SK-N-SH (cell line): Measurements from ENCODE around the gene IL31RA. TPM values are rescaled to one million over a fixed set of nuclear protein-coding genes. Genes with fewer than 3 reads are reported as not detected.

Experiments used
- CTCF ChIA-PET: fragments of 300-600, 350-600 bp; formaldehyde crosslinking; extraction: SDS; loops from one replicate; lab custom pipeline; 2021; lab: Yijun Ruan, JAX
- POLR2A ChIA-PET: fragments of 350-600 bp; sonication (Branson Sonifier 250); formaldehyde crosslinking; extraction: SDS; loops from one replicate; lab custom pipeline; 2020; ENCODE audit warnings: antibody characterized with exemption, inconsistent platforms; lab: Yijun Ruan, JAX
- DNase-seq: peaks from one replicate; pipeline ENCODE4 v3.0.0; 2012
- H2AFZ ChIP-seq: fragments of 200-600 bp; sonication (generic); 2 replicates; pipeline ENCODE4 v1.8.1; 2016; ENCODE audit warnings: antibody characterized with exemption, mild to moderate bottlenecking, low read depth
- H3F3A ChIP-seq: fragments of 200-600 bp; sonication (generic); replicated peaks from 2 replicates; pipeline ENCODE3; 2016; ENCODE audit warnings: antibody characterized with exemption, mild to moderate bottlenecking; ENCODE audit not compliant: insufficient read depth
- H3K27ac ChIP-seq, 2 experiments: fragments of 200-500 bp in 1 of 2; fragments of 200-600 bp in 1 of 2; sonication (Bioruptor generic) in 1 of 2; sonication (generic), shearing (Covaris generic) in 1 of 2; 2 replicates each; pipeline versions ENCODE4 v1.5.1 to v1.6.1; 2014 to 2016; ENCODE audit warnings: low read depth in 2 of 2, inconsistent platforms in 1 of 2, low read length in 1 of 2, mild to moderate bottlenecking in 1 of 2, mixed read lengths in 1 of 2
- H3K27me3 ChIP-seq: fragments of 200-600 bp; sonication (generic), shearing (Covaris generic); 2 replicates; pipeline ENCODE4 v1.6.1; 2016; ENCODE audit warnings: mixed run types; ENCODE audit not compliant: insufficient read depth
- H3K36me3 ChIP-seq, 2 experiments: fragments of 200-500 bp in 1 of 2; fragments of 200-600 bp in 1 of 2; sonication (Bioruptor generic) in 1 of 2; sonication (generic) in 1 of 2; replicated peaks in 1 of 2; 2 replicates each; pipeline versions ENCODE3 to v1.5.1; 2014 to 2016; ENCODE audit warnings: low read length in 1 of 2, mild to moderate bottlenecking in 1 of 2; ENCODE audit not compliant: insufficient read depth in 2 of 2, control insufficient read depth in 1 of 2
- H3K4me1 ChIP-seq, 2 experiments: fragments of 200-500 bp in 1 of 2; fragments of 200-600 bp in 1 of 2; sonication (Bioruptor generic) in 1 of 2; sonication (generic), shearing (Covaris generic) in 1 of 2; 2 replicates each; pipeline versions ENCODE4 v1.5.1 to v1.6.1; 2014 to 2016; ENCODE audit warnings: low read depth in 1 of 2, low read length in 1 of 2, mixed run types in 1 of 2; ENCODE audit not compliant: insufficient read depth in 2 of 2, control insufficient read depth in 1 of 2
- H3K4me2 ChIP-seq: fragments of 200-600 bp; sonication (generic), shearing (Covaris generic); 2 replicates; pipeline ENCODE4 v1.6.1; 2017; ENCODE audit warnings: mixed run types
- H3K4me3 ChIP-seq, 2 experiments: fragments of 200-500 bp in 1 of 2; fragments of 200-600 bp in 1 of 2; sonication (Bioruptor generic) in 1 of 2; sonication (generic), shearing (Covaris generic) in 1 of 2; 2 replicates each; pipeline versions ENCODE4 v1.5.1 to v1.8.1; 2014 to 2016; ENCODE audit warnings: low read depth in 2 of 2, inconsistent platforms in 1 of 2, low read length in 1 of 2, mild to moderate bottlenecking in 1 of 2, mixed read lengths in 1 of 2, moderate library complexity in 1 of 2
- H3K79me2 ChIP-seq: fragments of 200-600 bp; sonication (generic); 2 replicates; pipeline ENCODE4 v1.8.1; 2017; ENCODE audit warnings: mild to moderate bottlenecking; ENCODE audit not compliant: insufficient read depth
- H3K9ac ChIP-seq: fragments of 200-600 bp; sonication (generic); 2 replicates; pipeline ENCODE4 v1.6.1; 2017; ENCODE audit warnings: mixed run types
- H3K9me2 ChIP-seq: fragments of 200-600 bp; sonication (generic); 2 replicates; pipeline ENCODE4 v1.6.1; 2017; ENCODE audit warnings: mixed run types
- H3K9me3 ChIP-seq: fragments of 200-600 bp; sonication (generic); 2 replicates; pipeline ENCODE4 v1.6.1; 2017; ENCODE audit warnings: mixed run types, mild to moderate bottlenecking, moderate library complexity
- H4K20me1 ChIP-seq: fragments of 200-600 bp; sonication (generic); 2 replicates; pipeline ENCODE4 v1.6.1; 2017; ENCODE audit warnings: mild to moderate bottlenecking, mixed run types; ENCODE audit not compliant: insufficient read depth
- CTCF ChIP-seq: fragments of 200-600 bp; sonication (generic); IDR thresholded peaks from 2 replicates; pipeline ENCODE4 v1.6.1; 2017; ENCODE audit warnings: antibody characterized with exemption, mild to moderate bottlenecking, moderate library complexity
- ELF1 ChIP-seq: IDR thresholded peaks from 2 replicates; pipeline ENCODE4 v1.4.0; 2012
- FOSL2 ChIP-seq: IDR thresholded peaks from 2 replicates; pipeline ENCODE4 v1.4.0; 2012; ENCODE audit warnings: low read depth, mild to moderate bottlenecking, moderate library complexity, borderline replicate concordance
- FOXJ3 ChIP-seq: sonication (generic); formaldehyde crosslinking; IDR thresholded peaks from 2 replicates; pipeline ENCODE4 v1.5.1; 2020; ENCODE audit warnings: mild to moderate bottlenecking, missing genetic modification reagents
- FOXM1 ChIP-seq: IDR thresholded peaks from 2 replicates; pipeline ENCODE4 v1.4.0; 2012; ENCODE audit warnings: low read depth, mild to moderate bottlenecking
- REST ChIP-seq: IDR thresholded peaks from 2 replicates; pipeline ENCODE4 v1.6.1; 2012; ENCODE audit warnings: mild to moderate bottlenecking, low read depth, low read length, moderate library complexity
- RFX5 ChIP-seq: IDR thresholded peaks from 2 replicates; pipeline ENCODE4 v1.6.1; 2012; ENCODE audit warnings: mild to moderate bottlenecking, improper control_type of control experiment, low read length
- WGBS: methylation state at CpG from one replicate; pipeline ENCODE4 v1.1.6; 2017; ENCODE audit warnings: low lambda C conversion rate; 5-methylcytosine and 5-hydroxymethylcytosine counted together
- polyA plus RNA-seq, 3 experiments: library from polyadenylated mRNA; depleted of rRNA; stranded (reverse); fragments of >200 nt; gene quantifications; 2 replicates each; pipeline ENCODE4 v1.2.3, GENCODE V29; 2012
- TF ChIP-seq, protein P1 (sequence below): IDR thresholded peaks from 2 replicates; pipeline ENCODE4 v1.4.0; 2012; ENCODE audit warnings: low read depth, borderline replicate concordance

IL31RA gene
- polyA plus RNA-seq, 1 of the 3 experiments (the other 2 are of a cell fraction): 0.20 TPM

DNA sequence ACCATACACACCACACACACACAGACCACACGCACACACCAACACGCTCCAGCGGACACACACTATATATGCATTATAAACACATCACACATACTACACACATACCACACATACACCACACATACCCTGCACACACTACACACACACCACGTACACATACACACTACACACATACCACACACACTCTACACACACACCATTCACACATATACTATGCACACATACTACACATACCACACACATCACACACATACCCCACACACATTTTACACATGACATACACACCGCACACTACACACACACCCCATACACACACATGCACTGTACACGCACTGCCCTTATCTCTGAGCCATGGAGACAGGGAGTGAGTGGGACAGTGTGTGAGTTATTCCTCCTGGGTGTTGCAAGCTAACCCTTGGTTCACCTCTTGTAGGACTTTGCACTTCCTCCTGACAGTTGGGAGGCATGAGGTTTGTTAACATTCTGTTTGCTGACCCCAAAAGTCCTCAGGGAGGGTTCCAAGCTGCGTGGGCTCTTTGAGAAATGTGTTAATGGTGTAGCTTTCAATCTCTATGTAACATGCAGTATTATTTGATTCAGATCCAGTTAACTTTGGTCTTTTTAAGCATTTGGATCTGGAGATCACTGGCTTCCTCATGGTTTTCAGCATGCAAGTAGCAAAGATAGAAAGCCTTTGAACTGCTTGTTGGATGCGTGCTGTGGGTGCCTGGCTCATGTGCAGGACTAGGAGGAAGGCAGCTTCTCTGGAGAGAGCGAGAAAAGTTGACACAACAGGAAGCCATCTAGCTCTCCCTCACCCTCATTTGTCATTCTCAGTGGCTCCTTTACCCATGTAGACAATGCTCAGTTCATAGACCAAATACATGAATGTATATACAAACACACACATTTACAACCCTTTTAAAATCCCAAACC lies 13.7 kb downstream of the IL31RA start:
- no peak overlapping the region for H3K9ac ChIP-seq
- H3K4me1 ChIP-seq: peaks cover 0 to 7% of the 10 kb centered on the region in 2 experiments; a peak in 2 of 4 replicates
- POLR2A ChIA-PET: no interaction called here
- H2AFZ ChIP-seq: no peak overlapping the region
- H3K27ac ChIP-seq: no peak overlapping the region
- DNase-seq: no peak
- H3K27me3 ChIP-seq: no peaks in the 10 kb centered on the region
- no peaks in the 10 kb centered on the region for H3K9me3 ChIP-seq
- no peaks in the 10 kb centered on the region for H3K36me3 ChIP-seq
- H3K9me2 ChIP-seq: no peaks in the 10 kb centered on the region
- no peaks in the 10 kb centered on the region for H4K20me1 ChIP-seq
- 87% methylated on average over 9 of the region's 9 CpGs for WGBS
- no peak overlapping the region for H3K4me3 ChIP-seq
- TF ChIP-seq FOSL2 (no peak), CTCF (no peak), ELF1 (no peak), FOXM1 (no peak), RFX5 (no peak)
- TF ChIP-seq, protein P1, sequence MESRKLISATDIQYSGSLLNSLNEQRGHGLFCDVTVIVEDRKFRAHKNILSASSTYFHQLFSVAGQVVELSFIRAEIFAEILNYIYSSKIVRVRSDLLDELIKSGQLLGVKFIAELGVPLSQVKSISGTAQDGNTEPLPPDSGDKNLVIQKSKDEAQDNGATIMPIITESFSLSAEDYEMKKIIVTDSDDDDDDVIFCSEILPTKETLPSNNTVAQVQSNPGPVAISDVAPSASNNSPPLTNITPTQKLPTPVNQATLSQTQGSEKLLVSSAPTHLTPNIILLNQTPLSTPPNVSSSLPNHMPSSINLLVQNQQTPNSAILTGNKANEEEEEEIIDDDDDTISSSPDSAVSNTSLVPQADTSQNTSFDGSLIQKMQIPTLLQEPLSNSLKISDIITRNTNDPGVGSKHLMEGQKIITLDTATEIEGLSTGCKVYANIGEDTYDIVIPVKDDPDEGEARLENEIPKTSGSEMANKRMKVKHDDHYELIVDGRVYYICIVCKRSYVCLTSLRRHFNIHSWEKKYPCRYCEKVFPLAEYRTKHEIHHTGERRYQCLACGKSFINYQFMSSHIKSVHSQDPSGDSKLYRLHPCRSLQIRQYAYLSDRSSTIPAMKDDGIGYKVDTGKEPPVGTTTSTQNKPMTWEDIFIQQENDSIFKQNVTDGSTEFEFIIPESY: no peak
- TF ChIP-seq, all 33 proteins: peak for 0
- CTCF ChIA-PET: no interaction called here
- Histone ChIP-seq H3K79me2 (no peaks in the 10 kb centered on the region), H3K4me2 (no peak overlapping the region), H3F3A (peaks cover 11% of the 10 kb centered on the region)

- H3K9me3 ChIP-seq: no peaks in the 10 kb centered on the region
- no peaks in the 10 kb centered on the region for H3K79me2 ChIP-seq
- 88% methylated on average over 1 of the region's 3 CpGs for WGBS
- no peak overlapping the region for H3K4me2 ChIP-seq
- DNase-seq: no peak
- H3K27me3 ChIP-seq: no peaks in the 10 kb centered on the region
- CTCF ChIA-PET: no interaction called here
- H3K36me3 ChIP-seq: no peaks in the 10 kb centered on the region
- POLR2A ChIA-PET: no interaction called here
- H3K4me1 ChIP-seq: peaks cover 0 to 7% of the 10 kb centered on the region in 2 experiments; a peak in 2 of 4 replicates
- H2AFZ ChIP-seq: no peak overlapping the region
- H4K20me1 ChIP-seq: no peaks in the 10 kb centered on the region
- no peak overlapping the region for H3K4me3 ChIP-seq
- no peak for TF ChIP-seq FOXJ3 (CRISPR knock-in tag)
- TF ChIP-seq REST: peak; percentile 92
- H3K27ac ChIP-seq: no peak overlapping the region
- no peaks in the 10 kb centered on the region for H3K9me2 ChIP-seq
- H3F3A ChIP-seq: peaks cover 11% of the 10 kb centered on the region
- no peak overlapping the region for H3K9ac ChIP-seq
Measured at GRCh38 chr5:55865831-55866230, 14.7 kb downstream of the IL31RA start.
